Hematopoietic multipotent progenitor cell (in vitro differentiated cells): Measurements from ENCODE around the gene ANO2. TPM values are rescaled to one million over a fixed set of nuclear protein-coding genes. Genes with fewer than 3 reads are reported as not detected.

Source experiments
- DNase-seq, 3 donors: peaks; one replicate each; pipeline ENCODE4 v3.0.0-alpha.2; 2011 to 2015; ENCODE audit warnings: low read depth in 2 of 3, low spot score in 2 of 3
- total RNA-seq: library from RNA; depleted of rRNA; stranded (reverse); fragments of >200 nt; gene quantifications from one replicate; pipeline ENCODE4 v1.2.3, GENCODE V29; 2012

ANO2 gene
- total RNA-seq, 1 donor = 0.81 TPM

- DNase-seq = no peak
Measured at GRCh38 chr12:5589054-5589453, 356.0 kb downstream of the ANO2 start.

- DNase-seq = no peak
Measured at GRCh38 chr12:5588591-5588990, 356.5 kb downstream of the ANO2 start.

- DNase-seq = no peak
Measured at GRCh38 chr12:5588176-5588575, 356.9 kb downstream of the ANO2 start.

GRCh38 chr12:5587711-5588121 is 357.3 kb downstream of the ANO2 start:
- DNase-seq = no peak

- no peak for DNase-seq
Measured at GRCh38 chr12:5586201-5586600, 358.9 kb downstream of the ANO2 start.

- no peak for DNase-seq
Measured at GRCh38 chr12:5585178-5585577, 359.9 kb downstream of the ANO2 start.

- no peak for DNase-seq
Measured at GRCh38 chr12:5584412-5585175, 360.5 kb downstream of the ANO2 start.

GRCh38 chr12:5582541-5582940 is 362.5 kb downstream of the ANO2 start:
- no peak for DNase-seq

- no peak for DNase-seq
Measured at GRCh38 chr12:5582018-5582417, 363.0 kb downstream of the ANO2 start.

GRCh38 chr12:5581616-5582015 is 363.4 kb downstream of the ANO2 start:
- no peak for DNase-seq

- DNase-seq = no peak
Measured at GRCh38 chr12:5581019-5581418, 364.0 kb downstream of the ANO2 start.

GRCh38 chr12:5578775-5579174 is 366.3 kb downstream of the ANO2 start:
- no peak for DNase-seq

- DNase-seq = no peak
Measured at GRCh38 chr12:5577741-5578140, 367.3 kb downstream of the ANO2 start.

- DNase-seq = no peak
Measured at GRCh38 chr12:5577211-5577612, 367.8 kb downstream of the ANO2 start.

GRCh38 chr12:5575987-5576386 is 369.1 kb downstream of the ANO2 start:
- DNase-seq = no peak

- DNase-seq = no peak
Measured at GRCh38 chr12:5575232-5575631, 369.8 kb downstream of the ANO2 start.

GRCh38 chr12:5573390-5573789 is 371.7 kb downstream of the ANO2 start:
- no peak for DNase-seq

- no peak for DNase-seq
Measured at GRCh38 chr12:5571115-5571514, 373.9 kb downstream of the ANO2 start.

- DNase-seq = no peak
Measured at GRCh38 chr12:5570416-5570815, 374.6 kb downstream of the ANO2 start.

- DNase-seq = no peak
Measured at GRCh38 chr12:5568325-5568981, 376.6 kb downstream of the ANO2 start.

GRCh38 chr12:5567016-5567725 is 377.9 kb downstream of the ANO2 start:
- DNase-seq = no peak
